K562 (cell line): ENCODE data around the gene FAM209A.

Experiments used
- CC2D1A ChIP-seq: fragments of 450-650 bp; IDR thresholded peaks from 2 replicates; pipeline ENCODE4 v1.6.1; 2017; ENCODE audit warnings: mild to moderate bottlenecking
- EGR1 ChIP-seq: fragments of 450-650 bp; conservative IDR thresholded peaks from 2 replicates; pipeline ENCODE4 v1.6.1; 2017; ENCODE audit warnings: mild to moderate bottlenecking
- HMBOX1 ChIP-seq: sonication (generic); IDR thresholded peaks from 2 replicates; pipeline ENCODE4 v1.6.1; 2016
- NONO ChIP-seq, 2 experiments: fragments of 200-400 bp in 1 of 2; fragments of 450-650 bp in 1 of 2; formaldehyde crosslinking in 1 of 2; IDR thresholded peaks; 2 replicates each; pipeline ENCODE4 v1.6.1; 2017; ENCODE audit warnings: low read depth in 2 of 2, mild to moderate bottlenecking in 2 of 2, moderate library complexity in 2 of 2, low read length in 1 of 2
- NR4A1 ChIP-seq, 2 experiments: fragments of 250-450 bp in 1 of 2; fragments of 450-650 bp in 1 of 2; sonication (Bioruptor Pico) in 1 of 2; IDR thresholded peaks; 2 replicates each; pipeline versions ENCODE4 v1.4.0 to v1.6.1; 2016 to 2020; ENCODE audit warnings: mild to moderate bottlenecking in 2 of 2, missing compliant biosample characterization in 1 of 2, missing genetic modification characterization in 1 of 2, moderate library complexity in 1 of 2
- SRSF7 ChIP-seq: fragments of 200-400 bp; formaldehyde crosslinking; optimal IDR thresholded peaks from 2 replicates; pipeline ENCODE3; 2017; ENCODE audit warnings: mild to moderate bottlenecking, low read depth, low read length
- TAF1 ChIP-seq: IDR thresholded peaks from 2 replicates; pipeline ENCODE4 v1.6.1; 2011; ENCODE audit warnings: mild to moderate bottlenecking, low read length, moderate library complexity; ENCODE audit not compliant: insufficient read depth, control insufficient read depth, severe bottlenecking; ENCODE audit errors: extremely low read depth
- ZNF512 ChIP-seq: IDR thresholded peaks from 2 replicates; pipeline ENCODE4 v1.6.1; 2016; ENCODE audit warnings: missing genetic modification characterization, missing compliant biosample characterization

DNA sequence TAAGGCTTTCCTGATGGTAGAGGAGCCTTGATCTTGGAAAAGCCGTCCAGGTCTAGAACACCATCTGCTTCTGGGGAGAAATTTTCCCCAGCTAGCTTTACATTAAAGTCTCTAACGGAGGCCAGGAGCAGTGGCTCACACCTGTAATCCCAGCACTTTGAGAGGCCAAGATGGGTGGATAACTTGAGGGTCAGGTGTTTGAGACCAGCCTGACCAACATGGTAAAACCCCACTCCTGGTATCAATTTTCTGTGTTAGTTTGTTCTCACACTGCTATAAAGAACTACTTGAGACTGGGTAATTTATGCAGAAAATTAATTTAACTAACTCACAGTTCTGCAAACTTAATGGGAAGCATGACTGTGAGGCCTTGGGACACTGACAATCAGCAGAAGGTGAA lies 46.3 kb downstream of the FAM209A start:
- TF ChIP-seq EGR1 (no peak), TAF1 (no peak), NR4A1 (CRISPR knock-in tag; IDR thresholded peaks at IDR 0.05) (no peak), NR4A1 (tag; IDR thresholded peaks at IDR 0.05) (no peak), ZNF512 (tag) (no peak), CC2D1A (no peak), SRSF7 (no peak), NONO (IDR thresholded peaks at IDR 0.05; ENCODE audit: low read depth in 2 of 2, low read length in 1 of 2) (no peak), HMBOX1 (no peak)
